ENCODE measurements around the gene NES. TPM values are rescaled to one million over a fixed set of nuclear protein-coding genes. Genes with fewer than 3 reads are reported as not detected.

Gene NES
- total and polyA plus RNA-seq, 2 of the 8 experiments (the other 6 are each of a cell fraction or from before 2014, with no cell fraction given), result 13.3 to 135 TPM

- TF ChIP-seq CHD7 (IDR thresholded peaks at IDR 0.05; ENCODE audit: insufficient replicate concordance, low read length) (no peak), SUZ12 (IDR thresholded peaks at IDR 0.05; ENCODE audit: low read length) (no peak), POLR2AphosphoS5 (IDR thresholded peaks at IDR 0.05; ENCODE audit: low read depth, low read length) (no peak), SRF (IDR thresholded peaks at IDR 0.05; ENCODE audit: low read depth, low read length) (no peak), SAP30 (IDR thresholded peaks at IDR 0.05; ENCODE audit: insufficient read depth, insufficient replicate concordance, low read length) (no peak), JUN (IDR thresholded peaks at IDR 0.05; ENCODE audit: low read depth, low read length) (no peak), E2F6 (IDR thresholded peaks at IDR 0.05) (no peak), RAD21 (IDR thresholded peaks at IDR 0.05 in 1 of 2, conservative IDR thresholded peaks at IDR 0.05 in 1 of 2; ENCODE audit: low read depth in 2 of 2, low read length in 2 of 2) (no peak), ASH2L (IDR thresholded peaks at IDR 0.05; ENCODE audit: low read length) (no peak), NANOG (IDR thresholded peaks at IDR 0.05; ENCODE audit: insufficient read depth, low read depth, low read length, poor library complexity, severe bottlenecking) (no peak), CHD1 (IDR thresholded peaks at IDR 0.05; ENCODE audit: low read depth, low read length) (no peak)
These were observed 20.3 kb upstream of the NES start (continued) for GRCh38 chr1:156697481-156697880.
